Urothelium cell line (cell line): Measurements from ENCODE around the gene SEC11A.
"Not testable (repeated sequence)": the region's sequence is repeated elsewhere in the genome, so short reads cannot be mapped to it uniquely, and the experiment has no call there.

Source experiments
- DNase-seq: peaks from one replicate; pipeline ENCODE4 v3.0.0; 2011; ENCODE audit warnings: low spot score, mixed read lengths
- FAIRE-seq: peaks from 2 replicates; lab custom pipeline; 2011; peaks lifted over from hg19 to GRCh38; lab: Jason Lieb, UNC

The SEC11A gene

DNA sequence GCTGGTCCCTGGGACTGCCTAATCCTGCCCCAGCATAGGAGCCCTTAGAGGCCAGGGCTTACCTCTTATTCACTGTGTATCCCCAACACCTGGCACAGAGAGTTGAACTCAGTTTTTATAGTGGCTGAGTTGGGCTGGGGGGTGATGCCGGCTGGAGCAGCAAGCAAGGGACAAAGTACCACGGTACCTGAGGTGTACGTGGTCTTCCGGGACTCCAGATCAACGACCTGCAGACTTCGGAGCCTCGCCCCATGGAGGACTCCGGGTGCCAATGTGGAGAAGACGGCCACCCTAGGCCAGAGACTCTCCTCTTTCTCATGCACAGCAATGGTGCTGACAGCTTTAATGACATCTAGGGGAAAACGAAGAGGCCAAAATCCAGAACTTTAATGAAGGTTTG is 69.9 kb downstream of the SEC11A start:
- DNase-seq = no peak
- FAIRE-seq = no peak

- DNase-seq = no peak
- FAIRE-seq = no peak
Measured at GRCh38 chr15:84645496-84645895, 70.4 kb downstream of the SEC11A start.

DNA sequence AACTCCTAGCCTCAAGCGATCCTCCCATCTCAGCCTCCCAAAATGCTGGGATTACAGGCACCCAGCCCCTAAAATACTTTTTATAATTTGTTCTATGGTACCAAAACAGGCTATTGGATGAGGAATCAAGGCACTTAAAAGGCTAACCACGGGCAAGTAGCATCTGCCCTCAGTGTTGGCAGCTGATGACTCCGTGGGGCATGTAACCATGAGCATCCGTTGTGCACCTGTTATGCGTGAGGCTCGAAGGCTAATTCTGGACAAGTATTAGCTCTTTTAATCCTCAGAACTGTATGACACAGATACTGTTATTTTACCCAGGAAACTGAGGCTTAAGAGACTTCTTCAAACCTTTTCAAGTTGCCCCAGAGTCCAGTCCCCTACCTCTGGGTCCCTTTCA is 72.1 kb downstream of the SEC11A start:
- DNase-seq = no peak
- FAIRE-seq = no peak

GRCh38 chr15:84642640-84643039 is 73.3 kb downstream of the SEC11A start:
- not testable (repeated sequence) for DNase-seq, FAIRE-seq

- DNase-seq, FAIRE-seq: not testable (repeated sequence)
Measured at GRCh38 chr15:84641871-84642270, 74.1 kb downstream of the SEC11A start.

- DNase-seq = no peak
- no peak for FAIRE-seq
Measured at GRCh38 chr15:84638103-84638502, 77.8 kb downstream of the SEC11A start.

- no peak for FAIRE-seq
Measured at GRCh38 chr15:84634228-84634837, 81.6 kb downstream of the SEC11A start.

DNA sequence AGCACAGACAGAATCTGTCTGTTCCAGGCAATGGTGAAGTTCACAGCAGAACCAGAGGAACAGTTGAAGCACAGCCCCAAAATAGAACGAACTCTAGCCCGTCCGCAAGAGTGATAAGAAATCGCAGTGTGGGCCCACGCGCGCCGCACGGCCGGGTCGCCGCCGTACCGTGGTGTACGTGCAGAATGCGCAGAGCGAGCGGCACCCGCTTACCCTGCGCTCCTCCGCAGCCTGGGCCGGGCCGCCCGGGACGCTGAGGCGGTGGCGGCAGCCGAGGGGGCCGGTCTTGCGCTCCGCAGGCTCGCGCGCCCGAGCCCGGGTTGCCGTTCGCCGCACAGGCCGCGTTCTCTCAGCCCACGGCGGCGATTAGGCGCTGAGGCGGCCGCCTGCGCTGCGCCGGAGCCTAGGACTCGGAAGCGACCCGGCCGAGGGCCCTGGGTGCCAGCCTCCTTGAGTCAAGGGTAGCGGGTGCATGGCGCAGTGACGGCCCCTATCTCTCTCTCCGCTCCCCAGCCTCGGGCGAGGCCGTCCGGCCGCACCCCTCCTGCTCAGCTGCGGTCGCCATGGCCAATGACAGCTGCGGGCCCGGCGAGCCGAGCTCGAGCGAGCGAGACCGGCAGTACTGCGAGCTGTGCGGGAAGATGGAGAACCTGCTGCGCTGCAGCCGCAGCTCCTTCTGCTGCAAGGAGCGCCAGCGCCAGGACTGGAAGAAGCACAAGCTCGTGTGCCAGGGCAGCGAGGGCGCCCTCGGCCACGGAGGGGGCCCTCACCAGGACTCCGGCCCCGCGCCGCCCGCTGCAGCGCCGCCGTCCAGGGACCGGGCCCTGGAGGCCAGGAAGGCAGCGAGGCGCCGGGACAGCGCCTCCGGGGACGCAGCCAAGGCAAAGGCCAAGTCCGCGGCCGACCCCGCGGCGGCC is 82.4 kb downstream of the SEC11A start:
- FAIRE-seq (no peak), DNase-seq (no peak)

More at GRCh38 chr15:84634228-84634837, 81.6 kb downstream of the SEC11A start:
- no peak for DNase-seq

DNA sequence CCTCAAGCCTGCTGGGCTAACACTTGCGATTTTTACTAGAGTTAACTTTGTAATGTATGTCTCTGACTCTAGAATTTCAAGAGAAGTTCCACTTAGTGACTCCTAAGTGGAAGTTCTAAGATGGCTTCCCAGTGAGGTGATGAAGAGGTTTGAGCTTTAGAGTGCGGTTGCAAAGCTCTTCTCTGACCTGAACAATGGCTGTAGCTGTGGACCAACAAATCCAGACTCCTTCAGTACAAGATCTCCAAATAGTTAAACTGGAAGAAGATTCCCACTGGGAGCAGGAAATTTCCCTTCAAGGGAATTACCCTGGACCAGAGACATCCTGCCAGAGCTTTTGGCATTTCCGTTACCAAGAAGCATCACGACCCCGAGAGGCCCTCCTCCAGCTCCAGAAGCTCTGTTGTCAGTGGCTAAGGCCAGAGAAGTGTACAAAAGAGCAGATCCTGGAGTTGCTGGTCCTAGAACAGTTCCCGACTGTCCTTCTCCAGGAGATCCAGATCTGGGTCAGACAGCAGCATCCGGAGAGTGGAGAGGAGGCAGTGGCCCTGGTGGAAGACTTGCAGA is 84.2 kb downstream of the SEC11A start:
- DNase-seq (no peak), FAIRE-seq (no peak)

GRCh38 chr15:84629033-84629432 is 86.9 kb downstream of the SEC11A start:
- no peak for DNase-seq
- FAIRE-seq = no peak

- FAIRE-seq (no peak), DNase-seq (no peak)
Measured at GRCh38 chr15:84625123-84625522, 90.8 kb downstream of the SEC11A start.

DNA sequence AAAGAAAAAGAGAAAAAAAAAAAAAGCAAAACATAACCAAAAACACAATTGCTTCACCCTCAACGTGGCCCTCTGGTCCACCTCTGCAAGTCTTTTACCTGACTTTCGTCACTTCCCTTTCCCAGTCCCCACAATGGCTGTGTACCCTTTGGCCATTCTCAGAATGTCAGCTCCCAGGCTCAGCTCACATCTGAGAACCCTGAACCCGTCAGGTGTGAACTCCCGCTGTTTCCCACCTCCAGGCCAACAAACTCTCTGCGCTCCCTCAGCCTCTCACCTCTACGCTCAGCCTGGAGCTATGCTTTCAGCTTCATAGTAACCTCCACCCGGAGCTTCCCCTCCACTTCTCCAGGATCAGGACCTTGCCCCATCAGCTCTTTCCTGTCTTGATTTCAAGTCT is 91.6 kb downstream of the SEC11A start:
- FAIRE-seq (no peak), DNase-seq (no peak)

DNA sequence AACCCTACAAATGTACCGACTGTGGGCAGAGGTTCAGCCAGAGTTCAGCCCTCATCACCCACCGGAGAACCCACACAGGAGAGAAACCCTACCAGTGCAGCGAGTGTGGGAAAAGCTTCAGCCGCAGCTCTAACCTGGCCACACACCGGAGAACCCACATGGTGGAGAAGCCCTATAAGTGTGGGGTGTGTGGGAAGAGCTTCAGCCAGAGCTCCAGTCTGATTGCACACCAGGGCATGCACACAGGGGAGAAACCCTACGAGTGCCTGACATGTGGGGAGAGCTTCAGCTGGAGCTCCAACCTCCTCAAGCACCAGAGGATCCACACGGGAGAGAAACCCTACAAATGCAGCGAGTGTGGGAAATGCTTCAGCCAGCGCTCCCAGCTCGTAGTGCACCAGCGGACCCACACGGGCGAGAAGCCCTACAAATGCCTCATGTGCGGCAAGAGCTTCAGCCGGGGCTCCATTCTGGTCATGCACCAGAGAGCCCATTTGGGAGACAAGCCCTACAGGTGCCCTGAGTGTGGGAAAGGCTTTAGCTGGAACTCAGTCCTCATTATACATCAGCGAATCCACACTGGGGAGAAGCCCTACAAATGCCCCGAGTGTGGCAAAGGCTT is 94.5 kb downstream of the SEC11A start:
- FAIRE-seq = no peak
- no peak for DNase-seq

GRCh38 chr15:84620626-84621025 is 95.3 kb downstream of the SEC11A start:
- DNase-seq = no peak
- FAIRE-seq = no peak
